Measurements from ENCODE around the gene FMN1.

Gene FMN1

GRCh38 chr15:32928876-32929275, 265.6 kb downstream of the FMN1 start:
- TF ChIP-seq GATA2 (IDR thresholded peaks at IDR 0.05; ENCODE audit: low read depth, low read length) (no peak), GATA3 (IDR thresholded peaks at IDR 0.05; ENCODE audit: low read depth, low read length) (no peak)

- TF ChIP-seq GATA3 (IDR thresholded peaks at IDR 0.05; ENCODE audit: low read depth, low read length) = no peak
- TF ChIP-seq GATA2 (IDR thresholded peaks at IDR 0.05; ENCODE audit: low read depth, low read length) = no peak
These were observed 267.4 kb downstream of the FMN1 start for GRCh38 chr15:32927124-32927523.

GRCh38 chr15:32923176-32923575, 271.3 kb downstream of the FMN1 start:
- TF ChIP-seq GATA2 (IDR thresholded peaks at IDR 0.05; ENCODE audit: low read depth, low read length) (no peak), GATA3 (IDR thresholded peaks at IDR 0.05; ENCODE audit: low read depth, low read length) (no peak)

DNA sequence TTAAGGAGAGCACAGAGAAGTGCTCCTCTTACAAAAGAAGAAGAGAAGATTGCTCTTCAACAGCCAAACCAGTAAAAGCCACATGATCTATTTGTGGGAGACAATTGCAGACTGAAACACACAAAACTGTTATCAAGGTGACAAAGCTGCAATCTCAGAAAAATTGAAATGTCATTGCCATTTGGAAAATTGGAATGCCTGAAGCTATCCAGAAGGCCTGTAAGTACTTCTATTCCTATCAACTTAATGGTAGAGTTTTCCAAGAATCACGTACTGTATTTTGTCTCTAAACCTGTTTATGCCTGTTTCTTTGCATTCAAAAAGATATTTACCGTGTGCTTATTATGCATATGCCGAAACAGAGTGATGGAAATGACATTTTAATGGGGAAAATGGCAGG, 272.0 kb downstream of the FMN1 start:
- no peak for TF ChIP-seq GATA3 (IDR thresholded peaks at IDR 0.05; ENCODE audit: low read depth, low read length)
- TF ChIP-seq GATA2 (IDR thresholded peaks at IDR 0.05; ENCODE audit: low read depth, low read length) = no peak

DNA sequence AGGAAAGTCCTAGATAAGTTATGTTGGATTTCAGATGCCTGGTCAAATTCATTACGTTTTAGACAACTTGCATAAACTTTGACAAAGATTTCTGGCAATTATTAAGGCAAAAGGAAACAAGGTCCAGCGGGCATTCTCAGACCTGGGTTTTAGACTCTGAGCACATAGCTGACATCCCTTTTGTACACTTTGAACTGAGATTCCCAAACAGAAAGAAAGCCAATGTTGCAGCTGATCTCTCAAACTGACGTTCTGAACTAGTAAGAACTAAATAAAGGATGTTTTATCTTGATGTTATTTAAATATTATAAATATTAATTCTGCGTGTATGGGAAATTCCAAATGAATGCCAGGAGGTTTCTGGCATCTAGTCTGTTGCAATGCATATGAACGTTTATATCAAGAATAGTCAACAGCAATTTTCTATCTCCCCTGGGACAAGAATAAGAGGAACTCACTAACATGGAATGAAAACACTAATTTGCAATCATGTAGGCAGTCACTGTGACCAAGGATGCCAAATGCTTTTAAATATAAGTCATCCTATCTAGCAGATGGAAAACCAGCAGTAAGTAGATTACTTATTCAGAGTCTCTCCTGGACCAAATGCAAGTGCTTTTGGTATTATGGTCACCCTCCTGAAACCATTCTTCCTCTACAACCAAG, 274.6 kb downstream of the FMN1 start:
- TF ChIP-seq GATA3 (IDR thresholded peaks at IDR 0.05; ENCODE audit: low read depth, low read length) = no peak
- TF ChIP-seq GATA2 (IDR thresholded peaks at IDR 0.05; ENCODE audit: low read depth, low read length) = no peak

DNA sequence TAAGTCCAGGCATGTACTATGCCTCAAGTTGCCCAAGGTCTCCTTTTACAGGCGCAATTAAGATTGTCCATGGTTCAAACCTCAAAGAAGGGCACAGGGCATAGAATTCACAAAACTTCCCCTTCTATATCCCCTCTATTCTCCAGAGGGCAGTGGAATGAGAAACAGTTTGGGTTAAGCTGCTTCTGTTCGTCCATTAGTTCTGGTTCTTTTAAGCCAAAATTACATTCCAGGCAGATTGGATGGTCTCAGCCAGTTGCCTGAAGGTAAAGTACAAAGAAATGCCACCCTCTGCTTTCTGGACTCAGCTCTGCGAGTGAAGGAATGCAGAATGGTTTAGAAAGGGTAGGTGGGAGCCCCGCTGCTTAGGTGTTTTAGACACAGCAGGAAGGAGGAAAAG, 276.0 kb downstream of the FMN1 start:
- TF ChIP-seq GATA2 (IDR thresholded peaks at IDR 0.05; ENCODE audit: low read depth, low read length) = no peak
- no peak for TF ChIP-seq GATA3 (IDR thresholded peaks at IDR 0.05; ENCODE audit: low read depth, low read length)

GRCh38 chr15:32910839-32911238, 283.7 kb downstream of the FMN1 start:
- TF ChIP-seq GATA2 (IDR thresholded peaks at IDR 0.05; ENCODE audit: low read depth, low read length) (no peak), GATA3 (IDR thresholded peaks at IDR 0.05; ENCODE audit: low read depth, low read length) (no peak)

DNA sequence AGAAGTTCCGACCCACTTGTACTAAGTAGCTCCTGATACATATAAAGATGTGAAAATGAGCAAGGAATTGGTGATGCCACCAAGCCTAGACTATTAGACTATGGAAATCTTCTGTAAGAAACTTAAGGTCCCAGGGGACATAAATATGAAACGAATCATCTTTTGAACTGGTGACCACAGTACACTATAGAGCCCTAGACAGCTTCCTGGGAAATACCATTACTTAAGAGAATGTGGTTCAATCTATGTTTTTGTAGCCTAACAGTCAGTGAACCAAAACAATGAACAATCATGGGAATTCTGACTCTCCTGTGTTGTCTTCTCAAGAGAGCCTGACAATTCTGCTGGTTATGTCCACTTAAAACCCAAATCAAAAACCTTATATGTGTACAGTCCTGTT, 285.1 kb downstream of the FMN1 start:
- TF ChIP-seq GATA3 (IDR thresholded peaks at IDR 0.05; ENCODE audit: low read depth, low read length) (no peak), GATA2 (IDR thresholded peaks at IDR 0.05; ENCODE audit: low read depth, low read length) (no peak)

DNA sequence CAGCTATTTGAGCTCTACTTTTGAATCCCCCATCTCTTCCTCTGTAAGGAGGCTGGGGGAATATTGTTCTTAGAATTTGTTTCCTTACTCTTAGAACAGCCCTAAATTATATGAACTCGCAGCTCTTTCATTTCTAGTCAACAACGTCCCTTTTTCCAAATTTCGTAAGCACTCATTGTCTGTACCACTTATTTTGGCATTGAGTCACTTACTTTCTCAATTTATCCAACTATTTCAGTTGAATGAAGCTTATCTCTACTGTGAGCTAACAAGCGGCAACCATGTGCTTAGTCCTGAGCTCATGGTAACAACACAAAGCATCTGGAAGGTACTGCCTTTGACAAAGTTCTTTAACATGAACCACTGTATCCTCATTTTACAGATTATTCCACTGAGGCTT, 285.6 kb downstream of the FMN1 start:
- TF ChIP-seq GATA3 (IDR thresholded peaks at IDR 0.05; ENCODE audit: low read depth, low read length) = no peak

GRCh38 chr15:32908135-32908801, 286.2 kb downstream of the FMN1 start:
- TF ChIP-seq GATA3 (IDR thresholded peaks at IDR 0.05; ENCODE audit: low read depth, low read length) (no peak), GATA2 (IDR thresholded peaks at IDR 0.05; ENCODE audit: low read depth, low read length) (no peak)

DNA sequence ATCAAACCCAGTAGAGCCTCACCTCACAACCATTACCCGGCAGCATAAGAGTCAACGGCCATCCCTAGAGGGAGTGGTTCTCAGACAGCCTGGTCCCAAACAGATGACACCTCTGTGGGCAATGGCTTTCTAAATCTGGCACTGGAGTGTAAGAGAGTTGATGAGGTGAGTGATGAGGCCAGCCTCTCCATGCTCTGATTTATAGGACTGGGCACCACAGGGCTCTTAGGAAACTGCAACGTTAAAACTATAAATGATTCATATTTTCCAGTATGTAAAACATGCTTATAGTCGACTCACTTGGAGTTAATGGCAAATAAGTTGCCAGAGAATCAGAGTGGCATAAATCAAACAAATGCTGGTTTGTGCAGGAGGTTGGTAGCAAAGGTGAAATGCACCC, 289.0 kb downstream of the FMN1 start:
- no peak for TF ChIP-seq GATA2 (IDR thresholded peaks at IDR 0.05; ENCODE audit: low read depth, low read length)
- no peak for TF ChIP-seq GATA3 (IDR thresholded peaks at IDR 0.05; ENCODE audit: low read depth, low read length)

- TF ChIP-seq GATA3 (IDR thresholded peaks at IDR 0.05; ENCODE audit: low read depth, low read length) (no peak), GATA2 (IDR thresholded peaks at IDR 0.05; ENCODE audit: low read depth, low read length) (no peak)
These were observed 290.1 kb downstream of the FMN1 start for GRCh38 chr15:32904448-32904847.

- TF ChIP-seq GATA3 (IDR thresholded peaks at IDR 0.05; ENCODE audit: low read depth, low read length) (no peak), GATA2 (IDR thresholded peaks at IDR 0.05; ENCODE audit: low read depth, low read length) (no peak)
These were observed 290.8 kb downstream of the FMN1 start for GRCh38 chr15:32903591-32904290.

DNA sequence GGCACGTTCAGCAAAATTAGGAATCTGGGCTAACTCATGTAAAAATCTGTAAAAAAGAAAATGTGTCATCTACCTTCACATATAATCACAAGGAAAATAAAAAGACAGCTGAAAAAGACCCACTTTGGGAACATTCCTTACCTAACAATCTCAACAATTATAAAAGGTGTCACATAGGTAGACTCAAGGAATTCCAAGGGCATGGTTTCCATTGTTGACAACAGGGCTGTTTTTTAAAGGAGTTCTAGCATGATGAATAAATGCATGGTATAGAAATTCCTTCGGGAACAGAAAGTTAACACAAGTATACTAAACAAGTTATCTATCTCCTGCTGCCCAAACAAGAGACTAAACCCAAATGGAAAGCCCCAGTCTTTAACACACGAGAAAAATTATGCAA, 292.5 kb downstream of the FMN1 start:
- TF ChIP-seq GATA3 (IDR thresholded peaks at IDR 0.05; ENCODE audit: low read depth, low read length) (no peak), GATA2 (IDR thresholded peaks at IDR 0.05; ENCODE audit: low read depth, low read length) (no peak)

GRCh38 chr15:32901192-32901591, 293.3 kb downstream of the FMN1 start:
- TF ChIP-seq GATA3 (IDR thresholded peaks at IDR 0.05; ENCODE audit: low read depth, low read length) (no peak), GATA2 (IDR thresholded peaks at IDR 0.05; ENCODE audit: low read depth, low read length) (no peak)

Data from SH-SY5Y (cell line).